Nucleus accumbens (tissue), 56 donors: ENCODE data around the gene TDRD3.

Experiments used
- DNase-seq, 56 donors: peaks; one replicate each; lab custom pipeline; 2025; lab: John Stamatoyannopoulos, UW

Gene TDRD3

GRCh38 chr13:60619461-60619860 lies 222.4 kb downstream of the TDRD3 start:
- DNase-seq: no peak

- DNase-seq: no peak
These were observed 223.8 kb downstream of the TDRD3 start for GRCh38 chr13:60620611-60621395.

- no peak for DNase-seq
These were observed 226.1 kb downstream of the TDRD3 start for GRCh38 chr13:60623151-60623550.
